Activated CD4-positive, CD25-positive, alpha-beta regulatory T cell treated with anti-CD3 and anti-CD28 coated beads, Interleukin-2, amount 50 U/mL, for 16 hours (primary cell): ENCODE measurements around the gene PTPRN2.
"Not testable (repeated sequence)": the region's sequence is repeated elsewhere in the genome, so short reads cannot be mapped to it uniquely, and the experiment has no call there.

Experiments used
- DNase-seq: peaks from one replicate; pipeline ENCODE4 v3.0.0-alpha.2; 2020; ENCODE audit warnings: low read depth, low spot score

The PTPRN2 gene

GRCh38 chr7:158422196-158422886 is 165.3 kb downstream of the PTPRN2 start:
- no peak for DNase-seq

GRCh38 chr7:158421361-158421760 is 166.3 kb downstream of the PTPRN2 start:
- no peak for DNase-seq

- no peak for DNase-seq
These were observed 166.9 kb downstream of the PTPRN2 start for GRCh38 chr7:158420591-158421340.

- DNase-seq, result no peak
These were observed 168.3 kb downstream of the PTPRN2 start for GRCh38 chr7:158419238-158419785.

- not testable (repeated sequence) for DNase-seq
These were observed 169.2 kb downstream of the PTPRN2 start for GRCh38 chr7:158418395-158418794.

- DNase-seq, result no peak
These were observed 171.2 kb downstream of the PTPRN2 start for GRCh38 chr7:158416283-158416933.

- no peak for DNase-seq
These were observed 172.3 kb downstream of the PTPRN2 start for GRCh38 chr7:158415316-158415715.

GRCh38 chr7:158414486-158414961 is 173.1 kb downstream of the PTPRN2 start:
- no peak for DNase-seq

GRCh38 chr7:158414002-158414401 is 173.6 kb downstream of the PTPRN2 start:
- no peak for DNase-seq

- DNase-seq, result no peak
These were observed 176.2 kb downstream of the PTPRN2 start for GRCh38 chr7:158411232-158411950.

GRCh38 chr7:158410720-158411119 is 176.9 kb downstream of the PTPRN2 start:
- DNase-seq, result no peak

GRCh38 chr7:158409816-158410330 is 177.8 kb downstream of the PTPRN2 start:
- DNase-seq, result no peak

GRCh38 chr7:158409120-158409519 is 178.5 kb downstream of the PTPRN2 start:
- DNase-seq, result no peak

- DNase-seq, result no peak
These were observed 179.2 kb downstream of the PTPRN2 start for GRCh38 chr7:158408318-158408920.

- no peak for DNase-seq
These were observed 179.9 kb downstream of the PTPRN2 start for GRCh38 chr7:158407581-158408317.

- DNase-seq, result no peak
These were observed 180.8 kb downstream of the PTPRN2 start for GRCh38 chr7:158406801-158407200.

- no peak for DNase-seq
These were observed 181.3 kb downstream of the PTPRN2 start for GRCh38 chr7:158406364-158406763.

- DNase-seq, result not testable (repeated sequence)
These were observed 181.9 kb downstream of the PTPRN2 start for GRCh38 chr7:158405771-158406170.

- DNase-seq, result no peak
These were observed 182.3 kb downstream of the PTPRN2 start for GRCh38 chr7:158405324-158405723.
